Activated CD4-positive, alpha-beta memory T cell treated with anti-CD3 and anti-CD28 coated beads, Interleukin-2, amount 10 ng/mL, durations not matched to agents 7 days and 5 days (primary cell): Measurements from ENCODE around the gene MIX23. TPM values are rescaled to one million over a fixed set of nuclear protein-coding genes. Genes with fewer than 3 reads are reported as not detected.

ENCODE experiments used
- CTCF ChIA-PET: fragments of 350-600 bp; sonication (Branson Sonifier 250); formaldehyde crosslinking; loops from one replicate; lab custom pipeline; 2021; ENCODE audit warnings: antibody characterized with exemption, inconsistent platforms; lab: Charles Lee
- POLR2A ChIA-PET: fragments of 350-600 bp; sonication (Branson Sonifier 250); formaldehyde crosslinking; loops from one replicate; lab custom pipeline; 2021; ENCODE audit warnings: antibody characterized with exemption; lab: Charles Lee
- DNase-seq: peaks from one replicate; pipeline ENCODE4 v3.0.0-alpha.2; 2020
- H3K27ac Mint-ChIP-seq: one replicate; pipeline ENCODE4 v1.8.0; 2021; ENCODE audit warnings: mild to moderate bottlenecking, mixed read lengths
- H3K27me3 Mint-ChIP-seq: one replicate; pipeline ENCODE4 v1.8.0; 2021; ENCODE audit warnings: mixed read lengths
- H3K36me3 Mint-ChIP-seq: one replicate; pipeline ENCODE4 v1.8.0; 2021; ENCODE audit warnings: low read depth, mixed read lengths
- H3K4me1 Mint-ChIP-seq: one replicate; pipeline ENCODE4 v1.8.0; 2021; ENCODE audit warnings: mixed read lengths
- H3K4me3 Mint-ChIP-seq: one replicate; pipeline ENCODE4 v1.8.0; 2021; ENCODE audit warnings: mild to moderate bottlenecking, mixed read lengths
- H3K9me3 Mint-ChIP-seq: one replicate; pipeline ENCODE4 v1.8.0; 2021; ENCODE audit warnings: mixed read lengths
- total RNA-seq, 2 experiments: library from RNA; stranded (reverse); gene quantifications; one replicate each; pipeline ENCODE4 v1.2.3, GENCODE V29; 2021

The MIX23 gene
- total RNA-seq, 2 experiments from 2014 or later = 29.0 to 35.1 TPM

- CTCF ChIA-PET = no interaction called here
- H3K4me3 Mint-ChIP-seq = no peak overlapping the region
- DNase-seq = no peak
- peaks cover under 1% of the 10 kb centered on the region for H3K36me3 Mint-ChIP-seq
- POLR2A ChIA-PET = no interaction called here
- H3K27ac Mint-ChIP-seq = no peak overlapping the region
- peaks cover 6% of the 10 kb centered on the region for H3K9me3 Mint-ChIP-seq
- peaks cover 11% of the 10 kb centered on the region for H3K27me3 Mint-ChIP-seq
- no peaks in the 10 kb centered on the region for H3K4me1 Mint-ChIP-seq
Measured at GRCh38 chr3:122342803-122343202, 40.2 kb downstream of the MIX23 start.

- no peaks in the 10 kb centered on the region for H3K4me1 Mint-ChIP-seq
- no peak overlapping the region for H3K27ac Mint-ChIP-seq
- H3K27me3 Mint-ChIP-seq = peaks cover 22% of the 10 kb centered on the region
- POLR2A ChIA-PET = no interaction called here
- H3K9me3 Mint-ChIP-seq = no peaks in the 10 kb centered on the region
- H3K4me3 Mint-ChIP-seq = no peak overlapping the region
- no peaks in the 10 kb centered on the region for H3K36me3 Mint-ChIP-seq
- CTCF ChIA-PET = no interaction called here
- no peak for DNase-seq
Measured at GRCh38 chr3:122332551-122332950, 50.5 kb downstream of the MIX23 start.

DNA sequence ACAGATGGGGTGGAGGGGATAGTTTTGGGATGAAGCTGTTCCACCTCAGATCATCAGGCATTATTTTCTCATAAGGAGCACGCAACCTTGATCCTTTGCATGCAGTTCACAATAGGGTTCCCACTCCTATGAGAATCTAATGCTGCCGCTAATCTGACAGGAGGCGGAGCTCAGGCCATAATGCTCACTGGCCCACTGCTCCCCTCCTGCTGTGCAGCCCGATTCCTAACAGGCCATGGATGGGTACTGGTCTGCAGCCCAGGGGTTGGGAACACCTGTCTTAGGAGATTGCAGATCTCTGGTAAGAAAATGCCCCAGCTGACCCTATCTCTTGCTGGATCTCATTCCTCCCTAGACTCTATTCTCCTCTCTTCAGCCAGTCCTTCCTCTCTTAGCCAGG is 51.1 kb downstream of the MIX23 start:
- Mint-ChIP-seq H3K27me3 (peaks cover 22% of the 10 kb centered on the region), H3K36me3 (no peaks in the 10 kb centered on the region), H3K9me3 (no peaks in the 10 kb centered on the region), H3K27ac (no peak overlapping the region), H3K4me3 (no peak overlapping the region), H3K4me1 (no peaks in the 10 kb centered on the region)
- no peak for DNase-seq
- POLR2A ChIA-PET = no interaction called here
- CTCF ChIA-PET = interaction anchor here (0.6 kb wide), 1 partner anchor 269 kb away, joined by 4 read pairs; no protein-coding TSS in a partner anchor

DNA sequence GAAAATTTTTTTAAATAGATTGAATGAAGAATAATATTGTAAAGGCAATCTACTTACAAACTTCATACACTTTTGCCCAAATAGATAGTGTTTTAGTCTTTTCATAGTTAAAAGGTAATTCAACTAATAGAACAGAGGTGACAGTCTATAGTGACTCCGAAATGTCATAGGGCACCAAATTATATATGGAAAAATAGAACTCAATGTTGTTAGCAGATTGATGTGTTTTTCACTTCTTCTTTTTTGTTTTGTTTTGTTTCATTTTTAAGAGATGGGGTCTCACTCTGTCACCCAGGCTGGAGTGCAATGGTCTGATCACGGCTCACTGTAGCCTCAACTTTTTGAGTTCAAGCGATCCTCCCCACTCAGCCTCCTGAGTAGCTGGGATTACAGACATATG is 57.3 kb downstream of the MIX23 start:
- H3K9me3 Mint-ChIP-seq = no peaks in the 10 kb centered on the region
- H3K4me1 Mint-ChIP-seq = peaks cover 25% of the 10 kb centered on the region
- ChIA-PET POLR2A (no interaction called here), CTCF (interaction anchor here (1.4 kb wide), 1 partner anchor 519 kb away, joined by 3 read pairs; no protein-coding TSS in a partner anchor)
- no peaks in the 10 kb centered on the region for H3K36me3 Mint-ChIP-seq
- H3K27ac Mint-ChIP-seq = no peak overlapping the region
- peaks cover 12% of the 10 kb centered on the region for H3K27me3 Mint-ChIP-seq
- DNase-seq = no peak
- H3K4me3 Mint-ChIP-seq = no peak overlapping the region

DNA sequence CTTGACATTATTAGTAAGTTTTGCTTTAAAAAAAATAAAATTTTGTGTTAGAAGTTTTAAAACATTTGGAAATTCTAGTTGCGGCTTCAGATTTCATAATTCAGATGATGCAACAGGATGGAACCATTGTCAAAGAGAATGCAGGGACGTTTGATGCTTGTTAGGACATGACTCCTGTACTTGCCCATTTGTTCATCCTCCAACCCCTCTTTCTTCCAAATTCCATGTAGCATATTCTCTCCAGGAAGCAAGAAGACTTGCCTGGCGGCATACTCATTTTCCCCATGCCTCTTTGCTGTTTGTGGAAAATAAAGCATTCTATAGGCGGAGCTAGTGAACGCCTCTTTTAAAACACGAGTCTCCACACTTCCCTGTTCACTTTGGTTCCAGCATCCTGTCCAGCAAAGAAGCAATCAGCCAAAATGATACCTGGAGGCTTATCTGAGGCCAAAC is 58.1 kb downstream of the MIX23 start, which contains the start of gene CSTA:
TSS of gene CSTA (plus strand) at position 378 of the 453 bp plus-strand sequence. CDS start at position 423, 45 bp downstream.
- H3K9me3 Mint-ChIP-seq = peaks cover 5% of the 10 kb centered on the region
- ChIA-PET CTCF (interaction anchor here (1.4 kb wide), 1 partner anchor 518 kb away, joined by 3 read pairs; no protein-coding TSS in a partner anchor), POLR2A (no interaction called here)
- H3K4me1 Mint-ChIP-seq = peaks cover 25% of the 10 kb centered on the region
- H3K27me3 Mint-ChIP-seq = peaks cover 9% of the 10 kb centered on the region
- no peak for DNase-seq
- no peak within 1 kb of the TSS for H3K4me3 Mint-ChIP-seq
- H3K36me3 Mint-ChIP-seq = no peaks in the 10 kb centered on the region
- H3K27ac Mint-ChIP-seq = no peak within 1 kb of the TSS

DNA sequence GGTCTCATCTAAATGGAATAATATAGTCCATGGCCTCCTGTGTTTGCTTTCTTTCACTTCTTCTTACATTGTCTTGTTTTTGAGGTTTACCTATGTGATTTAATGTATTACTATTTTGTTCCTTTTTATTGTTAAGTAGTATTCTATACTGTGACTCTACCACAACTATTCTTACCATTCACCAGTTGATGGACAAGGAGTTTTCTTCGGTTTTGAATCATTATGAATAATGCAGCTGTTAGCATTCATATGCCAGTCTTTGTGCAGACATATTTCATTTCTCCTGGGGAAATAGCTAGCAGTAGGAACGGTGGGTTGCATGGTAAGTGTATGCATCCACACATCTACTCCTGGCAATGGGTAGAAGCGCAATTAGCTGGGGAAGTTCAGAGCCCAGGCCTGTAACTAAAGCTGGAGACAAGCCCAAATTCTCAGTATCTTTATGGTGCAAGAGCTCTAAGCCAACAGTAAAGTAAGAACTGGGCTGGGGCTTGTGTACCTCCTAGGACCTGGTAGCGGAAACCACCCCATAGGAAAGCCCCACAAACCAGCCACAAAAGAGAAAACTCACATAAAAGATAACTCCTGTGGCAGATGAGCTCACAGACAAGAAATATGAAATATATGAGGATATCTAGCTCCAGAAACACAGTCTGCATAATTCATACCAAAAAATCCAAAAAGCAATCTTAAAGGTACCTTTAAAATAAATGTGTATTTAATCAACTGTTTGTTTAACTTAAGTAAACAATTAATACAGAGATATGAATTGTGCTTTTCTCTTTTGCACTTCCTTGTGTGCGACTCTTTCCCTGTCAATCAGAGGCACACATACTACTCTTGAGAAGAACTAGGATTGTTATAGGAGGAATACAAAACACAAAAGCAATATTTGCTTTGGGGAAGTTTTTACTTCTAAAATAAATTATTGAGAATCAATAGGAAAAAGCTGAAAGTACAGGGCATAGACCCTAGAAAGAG is 60.6 kb downstream of the MIX23 start:
- Mint-ChIP-seq H3K27me3 (peaks cover 17% of the 10 kb centered on the region), H3K9me3 (peaks cover 17% of the 10 kb centered on the region), H3K4me3 (no peak overlapping the region), H3K36me3 (no peaks in the 10 kb centered on the region), H3K27ac (peak overlapping the region; percentile 48), H3K4me1 (peaks cover 32% of the 10 kb centered on the region)
- ChIA-PET POLR2A (interaction anchor here (0.9 kb wide), 1 partner anchor 15 kb away, joined by 3 read pairs; no protein-coding TSS in a partner anchor), CTCF (interaction anchor here (1.5 kb wide), 2 partner anchors 23 to 221 kb away, joined by 6 to 7 read pairs; no protein-coding TSS in a partner anchor)
- peak; percentile 43 for DNase-seq

DNA sequence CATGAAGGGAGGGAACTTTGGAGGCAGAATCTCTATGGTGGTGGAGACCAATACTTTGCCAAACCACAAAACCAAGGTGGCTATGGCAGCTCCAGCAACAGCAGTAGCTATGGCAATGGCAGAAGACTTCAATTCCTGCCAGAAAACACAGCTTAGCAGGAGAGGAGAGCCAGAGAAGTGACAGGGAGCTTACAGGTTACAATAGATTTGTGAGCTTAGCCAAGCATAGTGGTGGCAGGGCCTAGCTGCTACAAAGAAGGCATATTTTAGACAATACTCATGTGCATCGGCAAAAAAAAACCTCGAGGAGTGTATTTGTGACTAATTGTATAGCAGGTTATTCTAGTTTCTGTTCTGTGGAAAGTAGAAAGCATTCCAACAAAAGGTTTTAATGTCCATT is 64.4 kb downstream of the MIX23 start:
- H3K4me3 Mint-ChIP-seq = no peak overlapping the region

GRCh38 chr3:122316368-122316767 is 66.7 kb downstream of the MIX23 start:
- no peak overlapping the region for H3K27ac Mint-ChIP-seq
- POLR2A ChIA-PET = no interaction called here
- peaks cover 15% of the 10 kb centered on the region for H3K27me3 Mint-ChIP-seq

More for the DNA sequence above, 64.4 kb downstream of the MIX23 start:
- POLR2A ChIA-PET = no interaction called here
- H3K27ac Mint-ChIP-seq = no peak overlapping the region
- H3K9me3 Mint-ChIP-seq = peaks cover 17% of the 10 kb centered on the region
- CTCF ChIA-PET = interaction anchor here (1.0 kb wide), 1 partner anchor 18 kb away, joined by 3 read pairs; no protein-coding TSS in a partner anchor
- peaks cover 27% of the 10 kb centered on the region for H3K4me1 Mint-ChIP-seq
- peaks cover 15% of the 10 kb centered on the region for H3K27me3 Mint-ChIP-seq
- no peak for DNase-seq
- no peaks in the 10 kb centered on the region for H3K36me3 Mint-ChIP-seq

DNA sequence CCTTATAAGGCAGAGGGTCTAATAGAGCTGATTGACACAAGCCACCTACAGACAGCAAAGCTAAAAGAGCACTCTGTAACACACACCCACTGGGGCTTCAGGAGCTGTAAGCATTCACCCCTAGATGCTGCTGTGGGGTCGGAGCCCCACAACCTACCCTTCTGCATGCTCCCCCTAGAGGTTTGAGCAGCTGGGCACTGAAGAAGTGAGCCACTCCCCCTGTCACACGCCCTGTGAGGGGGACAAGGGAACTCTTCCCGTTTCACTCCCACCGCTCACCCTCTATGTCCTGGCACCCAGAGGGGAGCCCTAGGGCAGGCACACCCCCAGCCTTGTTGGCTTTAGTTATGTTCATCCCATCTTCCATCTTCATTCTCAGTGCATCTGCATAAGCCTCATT is 67.4 kb downstream of the MIX23 start:
- ChIA-PET POLR2A (no interaction called here), CTCF (no interaction called here)
- H3K9me3 Mint-ChIP-seq = peaks cover 17% of the 10 kb centered on the region
- H3K27ac Mint-ChIP-seq = no peak overlapping the region
- peaks cover 19% of the 10 kb centered on the region for H3K27me3 Mint-ChIP-seq
- no peak for DNase-seq
- H3K36me3 Mint-ChIP-seq = no peaks in the 10 kb centered on the region
- H3K4me1 Mint-ChIP-seq = peaks cover 20% of the 10 kb centered on the region
- H3K4me3 Mint-ChIP-seq = no peak overlapping the region

More at GRCh38 chr3:122316368-122316767, 66.7 kb downstream of the MIX23 start:
- H3K36me3 Mint-ChIP-seq = no peaks in the 10 kb centered on the region
- peaks cover 24% of the 10 kb centered on the region for H3K4me1 Mint-ChIP-seq
- no peak overlapping the region for H3K4me3 Mint-ChIP-seq
- H3K9me3 Mint-ChIP-seq = peaks cover 17% of the 10 kb centered on the region
- CTCF ChIA-PET = no interaction called here
- DNase-seq = no peak

DNA sequence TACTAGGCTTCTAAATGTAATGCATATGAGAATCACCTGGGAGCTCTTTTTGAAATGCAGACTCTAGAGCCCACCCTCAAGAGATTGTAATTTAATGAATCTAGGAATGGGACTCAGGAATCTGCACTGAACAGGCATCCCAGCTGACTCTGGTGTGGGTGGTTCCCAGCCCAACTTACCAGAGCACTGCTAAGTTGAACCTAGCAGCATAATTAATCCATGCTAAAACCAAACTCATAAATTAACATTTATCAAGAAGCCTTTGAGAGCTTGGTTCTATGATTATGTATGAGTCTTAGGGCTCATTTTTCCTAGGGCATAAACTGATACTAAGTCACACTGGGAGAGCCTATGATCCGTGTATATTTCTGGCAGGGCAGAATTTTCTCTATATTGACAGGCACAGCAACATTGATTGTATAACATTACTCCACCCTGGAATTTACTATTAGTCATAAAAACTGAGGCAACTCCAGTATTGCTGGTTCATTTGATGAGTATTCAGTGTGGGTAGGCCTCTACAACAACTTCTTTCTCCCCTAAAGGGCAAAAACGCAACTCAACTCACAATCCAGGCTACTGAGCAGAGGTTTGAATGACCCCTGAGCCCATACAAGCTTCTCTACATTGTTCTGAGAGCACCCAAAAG is 68.7 kb downstream of the MIX23 start:
- Mint-ChIP-seq H3K4me1 (peaks cover 20% of the 10 kb centered on the region), H3K27me3 (peaks cover 22% of the 10 kb centered on the region), H3K27ac (no peak overlapping the region), H3K9me3 (peaks cover 8% of the 10 kb centered on the region), H3K4me3 (no peak overlapping the region), H3K36me3 (no peaks in the 10 kb centered on the region)
- POLR2A ChIA-PET = interaction anchor here (0.6 to 1.4 kb wide), 2 partner anchors 24 to 186 kb away, joined by 3 read pairs; no protein-coding TSS in a partner anchor
- DNase-seq = no peak
- CTCF ChIA-PET = interaction anchor here (1.4 kb wide), 1 partner anchor 10 kb away, joined by 4 read pairs; no protein-coding TSS in a partner anchor

GRCh38 chr3:122313281-122313680 is 69.8 kb downstream of the MIX23 start:
- Mint-ChIP-seq H3K9me3 (peaks cover 3% of the 10 kb centered on the region), H3K4me1 (peaks cover 16% of the 10 kb centered on the region), H3K27ac (peak overlapping the region; percentile 44), H3K4me3 (no peak overlapping the region), H3K36me3 (no peaks in the 10 kb centered on the region), H3K27me3 (peaks cover 20% of the 10 kb centered on the region)
- CTCF ChIA-PET = interaction anchor here (0.6 to 1.4 kb wide), 3 partner anchors 9 to 210 kb away, joined by 3 to 4 read pairs (median 3); no protein-coding TSS in a partner anchor
- no peak for DNase-seq
- POLR2A ChIA-PET = interaction anchor here (1.4 to 1.5 kb wide), 2 partner anchors 25 to 70 kb away, joined by 3 to 7 read pairs; partner anchors contain the start of genes FAM162A and MIX23

DNA sequence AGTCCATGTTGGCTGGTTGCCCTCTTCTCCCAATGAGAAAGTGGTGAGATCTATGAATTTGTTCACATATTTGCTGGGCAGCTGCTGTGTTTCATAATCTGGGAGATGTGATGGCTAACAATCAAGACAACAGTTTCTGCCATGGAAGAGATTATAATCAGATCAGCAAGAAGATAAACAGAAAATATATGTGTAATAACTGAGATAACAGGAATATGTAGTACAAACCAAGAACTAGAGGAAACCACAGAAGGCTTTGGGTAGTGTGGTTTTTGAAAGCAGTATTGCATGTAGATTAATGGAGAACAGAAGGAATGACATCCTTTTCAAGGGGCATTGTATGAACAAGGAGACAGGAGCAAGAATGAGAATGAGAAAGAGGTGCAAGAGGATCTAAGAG is 70.2 kb downstream of the MIX23 start:
- Mint-ChIP-seq H3K9me3 (no peaks in the 10 kb centered on the region), H3K36me3 (no peaks in the 10 kb centered on the region), H3K4me1 (peaks cover 13% of the 10 kb centered on the region), H3K27ac (peak overlapping the region; percentile 44), H3K4me3 (no peak overlapping the region), H3K27me3 (peaks cover 17% of the 10 kb centered on the region)
- POLR2A ChIA-PET = interaction anchor here (1.4 to 1.5 kb wide), 2 partner anchors 25 to 71 kb away, joined by 3 to 7 read pairs; partner anchors contain the start of genes FAM162A and MIX23
- no peak for DNase-seq
- CTCF ChIA-PET = interaction anchor here (0.7 to 1.4 kb wide), 3 partner anchors 9 to 210 kb away, joined by 3 to 6 read pairs (median 4); no protein-coding TSS in a partner anchor
